ENCODE data around the gene KIF6.

GRCh38 chr6:39403304-39403703 is 321.9 kb downstream of the KIF6 start:
- TF ChIP-seq POLR2AphosphoS5 (IDR thresholded peaks at IDR 0.05) (no peak), CTCF (IDR thresholded peaks at IDR 0.05) (no peak)

All from gastroesophageal sphincter (tissue), 3 donors.